ENCODE results near the gene COX17.
"Not testable (repeated sequence)": the region's sequence is repeated elsewhere in the genome, so short reads cannot be mapped to it uniquely, and the experiment has no call there.

The COX17 gene

GRCh38 chr3:119676771-119677640, at the start of gene COX17:
Gene COX17 (minus strand): TSS chr3:119677406. CDS start chr3:119677310, 96 bp downstream.
- DNase-seq (ENCODE audit: low read depth): peak; percentile 95

GRCh38 chr3:119726909-119727308, 49.7 kb upstream of the COX17 start:
- DNase-seq (ENCODE audit: low read depth): no peak

GRCh38 chr3:119723022-119723421, 45.8 kb upstream of the COX17 start:
- DNase-seq (ENCODE audit: low read depth): no peak

- DNase-seq (ENCODE audit: low read depth): no peak
These were observed 40.3 kb upstream of the COX17 start for GRCh38 chr3:119717520-119717919.

GRCh38 chr3:119716998-119717397, 39.8 kb upstream of the COX17 start:
- DNase-seq (ENCODE audit: low read depth): no peak

GRCh38 chr3:119715105-119715504, 37.9 kb upstream of the COX17 start:
- no peak for DNase-seq (ENCODE audit: low read depth)

GRCh38 chr3:119703820-119704531, 26.8 kb upstream of the COX17 start:
- DNase-seq (ENCODE audit: low read depth): no peak

- peak; percentile 87 for DNase-seq (ENCODE audit: low read depth)
These were observed 25.6 kb upstream of the COX17 start, which contains the start of gene CFAP91 for GRCh38 chr3:119702530-119703527. Gene CFAP91 (plus strand): TSS chr3:119703022. CDS start chr3:119703099, 77 bp downstream.

GRCh38 chr3:119700920-119701734, 23.9 kb upstream of the COX17 start:
- DNase-seq (ENCODE audit: low read depth): no peak

- DNase-seq (ENCODE audit: low read depth): no peak
These were observed 23.2 kb upstream of the COX17 start for GRCh38 chr3:119700269-119700919.

- no peak for DNase-seq (ENCODE audit: low read depth)
These were observed 20.2 kb upstream of the COX17 start for GRCh38 chr3:119697394-119697793.

GRCh38 chr3:119695480-119695879, 18.3 kb upstream of the COX17 start:
- DNase-seq (ENCODE audit: low read depth): no peak

- DNase-seq (ENCODE audit: low read depth): peak; percentile 26
These were observed 12.9 kb upstream of the COX17 start for GRCh38 chr3:119690043-119690656.

- no peak for DNase-seq (ENCODE audit: low read depth)
These were observed 6.2 kb upstream of the COX17 start for GRCh38 chr3:119683421-119683820.

GRCh38 chr3:119681279-119681678, 4.1 kb upstream of the COX17 start:
- DNase-seq (ENCODE audit: low read depth): no peak

- DNase-seq (ENCODE audit: low read depth): no peak
These were observed 2.7 kb upstream of the COX17 start for GRCh38 chr3:119679874-119680273.

GRCh38 chr3:119678209-119678608, 1.0 kb upstream of the COX17 start:
- not testable (repeated sequence) for DNase-seq (ENCODE audit: low read depth)

GRCh38 chr3:119677641-119677934, 382 bp upstream of the COX17 start:
- no peak for DNase-seq (ENCODE audit: low read depth)

- no peak for DNase-seq (ENCODE audit: low read depth)
These were observed 1.2 kb downstream of the COX17 start for GRCh38 chr3:119676020-119676419.

GRCh38 chr3:119675188-119675874, 1.9 kb downstream of the COX17 start:
- DNase-seq (ENCODE audit: low read depth): no peak
